ENCODE data around the gene ZNF418. TPM values are rescaled to one million over a fixed set of nuclear protein-coding genes. Genes with fewer than 3 reads are reported as not detected.
"Not testable (repeated sequence)": the region's sequence is repeated elsewhere in the genome, so short reads cannot be mapped to it uniquely, and the experiment has no call there.

ZNF418 gene
- total RNA-seq, 2 experiments from 2014 or later = 0.57 to 1.5 TPM

DNA sequence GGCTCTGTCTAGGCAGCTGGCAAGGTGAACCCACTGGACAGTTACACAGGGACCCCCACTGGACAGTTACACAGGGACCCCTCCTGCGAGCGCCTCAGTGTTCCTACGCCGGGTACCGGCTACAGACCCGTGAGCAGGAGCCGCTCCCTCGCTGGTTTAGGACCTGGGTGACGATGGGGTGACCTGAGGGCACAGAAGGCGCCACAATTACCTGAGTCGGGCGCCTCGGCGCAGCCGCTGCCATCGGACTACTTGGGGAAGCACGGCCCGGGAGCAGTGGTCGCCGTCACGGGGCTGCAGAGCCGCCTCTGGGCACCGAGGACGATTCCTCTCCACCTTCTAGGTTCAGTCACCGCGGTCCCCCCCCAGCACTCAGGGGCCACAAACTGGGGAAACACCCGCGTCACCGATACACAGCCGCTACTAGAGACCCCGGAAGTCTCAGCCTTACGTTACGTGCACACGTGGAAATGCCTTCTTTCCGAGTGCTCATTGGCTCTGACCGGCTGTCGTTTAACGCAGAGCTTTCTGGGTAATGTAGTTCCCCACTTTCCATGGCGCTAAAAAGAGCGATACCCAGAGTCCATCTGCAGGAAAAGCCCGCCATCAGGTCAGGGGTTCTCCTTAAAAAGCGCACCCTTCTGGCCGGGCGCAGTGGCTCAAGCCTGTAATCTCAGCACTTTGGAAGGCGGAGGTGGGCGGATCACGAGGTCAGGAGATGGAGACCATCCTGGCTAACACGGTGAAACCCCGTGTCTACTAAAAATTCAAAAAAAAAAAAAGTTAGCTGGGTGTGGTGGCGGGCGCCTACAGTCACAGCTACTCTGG is 18.8 kb downstream of the ZNF418 start, which contains the start of gene ZNF417:
Gene ZNF417, minus strand, starts transcription at position 425 of the 828 bp plus-strand sequence. Its CDS starts 181 bp downstream, at position 244.
- H3K4me1 ChIP-seq (ENCODE audit: insufficient read depth, low read length, poor library complexity, severe bottlenecking); H3K9me3 ChIP-seq (ENCODE audit: low read length); H3K79me2 ChIP-seq (ENCODE audit: insufficient read depth, low read depth, low read length); H4K20me1 ChIP-seq (ENCODE audit: insufficient read depth, low read length); H3K36me3 ChIP-seq (ENCODE audit: insufficient read depth, low read length); H3K27ac ChIP-seq (ENCODE audit: low read depth, low read length, poor library complexity, severe bottlenecking); H3K9me2 ChIP-seq (ENCODE audit: insufficient read depth, low read length); CTCF ChIA-PET (ENCODE audit: unreplicated experiment); intact Hi-C loops (cut with micrococcal nuclease; ENCODE audit: unreplicated experiment): not testable (repeated sequence)
- Histone ChIP-seq H3K4me3 (ENCODE audit: low read depth, low read length, poor library complexity, severe bottlenecking) (peak within 1 kb of the TSS; percentile 78), H2AFZ (ENCODE audit: low read length) (peak within 1 kb of the TSS; percentile 31; the same call in 1 of the 2 replicates), H3K4me2 (ENCODE audit: low read length) (peak within 1 kb of the TSS; percentile 73)
- peak; percentile 95 for DNase-seq (ENCODE audit: low spot score)
- TF ChIP-seq, protein P1, sequence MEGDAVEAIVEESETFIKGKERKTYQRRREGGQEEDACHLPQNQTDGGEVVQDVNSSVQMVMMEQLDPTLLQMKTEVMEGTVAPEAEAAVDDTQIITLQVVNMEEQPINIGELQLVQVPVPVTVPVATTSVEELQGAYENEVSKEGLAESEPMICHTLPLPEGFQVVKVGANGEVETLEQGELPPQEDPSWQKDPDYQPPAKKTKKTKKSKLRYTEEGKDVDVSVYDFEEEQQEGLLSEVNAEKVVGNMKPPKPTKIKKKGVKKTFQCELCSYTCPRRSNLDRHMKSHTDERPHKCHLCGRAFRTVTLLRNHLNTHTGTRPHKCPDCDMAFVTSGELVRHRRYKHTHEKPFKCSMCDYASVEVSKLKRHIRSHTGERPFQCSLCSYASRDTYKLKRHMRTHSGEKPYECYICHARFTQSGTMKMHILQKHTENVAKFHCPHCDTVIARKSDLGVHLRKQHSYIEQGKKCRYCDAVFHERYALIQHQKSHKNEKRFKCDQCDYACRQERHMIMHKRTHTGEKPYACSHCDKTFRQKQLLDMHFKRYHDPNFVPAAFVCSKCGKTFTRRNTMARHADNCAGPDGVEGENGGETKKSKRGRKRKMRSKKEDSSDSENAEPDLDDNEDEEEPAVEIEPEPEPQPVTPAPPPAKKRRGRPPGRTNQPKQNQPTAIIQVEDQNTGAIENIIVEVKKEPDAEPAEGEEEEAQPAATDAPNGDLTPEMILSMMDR (conservative IDR thresholded peaks at IDR 0.05; ENCODE audit: low read length) = peak; percentile 57
- TSS peak; percentile 74 for BruUV-seq (replicated peaks)
- POLR2A ChIA-PET = interaction anchor here (1.1 kb wide), 1 partner anchor 30 kb away, joined by 3 read pairs; no protein-coding TSS in a partner anchor

DNA sequence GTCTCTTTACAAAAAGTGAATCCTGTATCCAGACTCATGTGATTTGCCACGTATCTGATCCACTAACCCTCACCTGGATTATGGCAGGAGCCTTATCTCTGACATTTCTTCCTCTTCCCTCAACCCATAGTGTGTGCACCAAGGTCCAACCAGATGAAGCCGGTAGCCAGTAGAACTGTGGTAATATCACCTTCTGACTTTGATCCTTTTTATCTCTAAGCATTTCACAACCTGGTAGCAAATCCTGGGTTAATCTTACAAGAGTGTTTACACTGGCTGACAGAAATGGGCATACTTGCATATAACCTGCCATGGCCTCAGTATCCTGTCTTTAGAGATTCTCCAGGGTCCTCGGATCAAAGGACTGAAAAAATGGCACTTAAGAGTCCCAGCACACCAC is 20.7 kb downstream of the ZNF418 start:
- Histone ChIP-seq H3K36me3 (ENCODE audit: insufficient read depth, low read length) (peaks cover 9% of the 10 kb centered on the region), H3K79me2 (ENCODE audit: insufficient read depth, low read depth, low read length) (peaks cover 6% of the 10 kb centered on the region; the same call in 1 of the 2 replicates), H3K4me3 (ENCODE audit: low read depth, low read length, poor library complexity, severe bottlenecking) (no peak overlapping the region), H3K27ac (ENCODE audit: low read depth, low read length, poor library complexity, severe bottlenecking) (no peak overlapping the region), H3K9me2 (ENCODE audit: insufficient read depth, low read length) (no peaks in the 10 kb centered on the region), H3K4me1 (ENCODE audit: insufficient read depth, low read length, poor library complexity, severe bottlenecking) (no peaks in the 10 kb centered on the region), H2AFZ (ENCODE audit: low read length) (no peak overlapping the region), H3K4me2 (ENCODE audit: low read length) (peak overlapping the region; percentile 23; the same call in 1 of the 2 replicates), H4K20me1 (ENCODE audit: insufficient read depth, low read length) (no peaks in the 10 kb centered on the region), H3K9me3 (ENCODE audit: low read length) (0 out of 2 replicates have a peak, but pooled peaks cover 9% of the 10 kb centered on the region)
- TF ChIP-seq, protein P1 (conservative IDR thresholded peaks at IDR 0.05; ENCODE audit: low read length) = no peak
- TF ChIP-seq EZH2phosphoT487 (IDR thresholded peaks at IDR 0.05; ENCODE audit: borderline replicate concordance, low read depth, low read length) = no peak
- DNase-seq (ENCODE audit: low spot score) = no peak
- intact Hi-C loops (cut with micrococcal nuclease; ENCODE audit: unreplicated experiment) = no loop called here
- POLR2A ChIA-PET = interaction anchor here (0.6 kb wide), 1 partner anchor 370 kb away, joined by 4 read pairs; no protein-coding TSS in a partner anchor
- CTCF ChIA-PET (ENCODE audit: unreplicated experiment) = no interaction called here
- BruUV-seq (replicated peaks) = no TSS peak

DNA sequence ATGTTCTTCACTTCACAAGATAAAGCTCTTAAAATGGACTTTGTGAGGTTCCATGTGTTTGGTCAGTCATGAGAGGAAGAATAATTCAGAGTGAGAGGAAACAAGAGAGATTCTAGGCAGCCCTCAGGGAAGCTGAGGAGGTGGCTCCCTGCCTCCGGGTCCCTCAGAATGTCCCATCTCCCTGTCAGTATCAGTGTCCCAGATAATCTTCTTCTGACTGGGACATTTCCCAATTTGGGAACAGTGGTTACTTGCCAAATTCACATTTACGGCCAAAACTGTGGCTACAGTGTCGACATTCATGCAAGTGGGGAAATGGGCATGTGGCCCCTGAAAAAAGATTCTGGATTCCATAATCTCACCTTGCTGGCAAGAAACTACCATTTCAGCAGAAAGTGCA is 27.8 kb downstream of the ZNF418 start:
- no peaks in the 10 kb centered on the region for H3K4me1 ChIP-seq (ENCODE audit: insufficient read depth, low read length, poor library complexity, severe bottlenecking)
- H3K27ac ChIP-seq (ENCODE audit: low read depth, low read length, poor library complexity, severe bottlenecking) = no peak overlapping the region
- no peaks in the 10 kb centered on the region for H3K9me2 ChIP-seq (ENCODE audit: insufficient read depth, low read length)
- no peaks in the 10 kb centered on the region; the same call in 1 of the 2 replicates for H4K20me1 ChIP-seq (ENCODE audit: insufficient read depth, low read length)
- TF ChIP-seq EZH2phosphoT487 (IDR thresholded peaks at IDR 0.05; ENCODE audit: borderline replicate concordance, low read depth, low read length) = no peak
- TF ChIP-seq, protein P1 (conservative IDR thresholded peaks at IDR 0.05; ENCODE audit: low read length) = no peak
- H2AFZ ChIP-seq (ENCODE audit: low read length) = no peak overlapping the region
- BruUV-seq (replicated peaks) = no TSS peak
- peaks cover 25% of the 10 kb centered on the region for H3K36me3 ChIP-seq (ENCODE audit: insufficient read depth, low read length)
- no peak for DNase-seq (ENCODE audit: low spot score)
- intact Hi-C loops (cut with micrococcal nuclease; ENCODE audit: unreplicated experiment) = loop anchor here (10.0 kb wide), 1 partner anchor 803 kb away; no protein-coding TSS in a partner anchor
- H3K79me2 ChIP-seq (ENCODE audit: insufficient read depth, low read depth, low read length) = no peaks in the 10 kb centered on the region
- H3K9me3 ChIP-seq (ENCODE audit: low read length) = no peaks in the 10 kb centered on the region
- POLR2A ChIA-PET = interaction anchor here (1.1 kb wide), 1 partner anchor 89 kb away, joined by 3 read pairs; no protein-coding TSS in a partner anchor
- no peak overlapping the region for H3K4me3 ChIP-seq (ENCODE audit: low read depth, low read length, poor library complexity, severe bottlenecking)
- CTCF ChIA-PET (ENCODE audit: unreplicated experiment) = no interaction called here
- no peak overlapping the region for H3K4me2 ChIP-seq (ENCODE audit: low read length)
